PFSK-1 (cell line): ENCODE results near the gene ATP5F1E.

Experiments
- FOXP2 ChIP-seq: optimal IDR thresholded peaks from 2 replicates; pipeline ENCODE3; 2011; ENCODE audit warnings: borderline replicate concordance, control low read depth, inconsistent platforms; ENCODE audit not compliant: insufficient read depth; ENCODE audit errors: extremely low read length, extremely low read depth
- POLR2AphosphoS5 ChIP-seq: IDR thresholded peaks from 2 replicates; pipeline ENCODE4 v1.6.1; 2012; ENCODE audit warnings: low read depth, mild to moderate bottlenecking, control low read depth, low read length, moderate library complexity
- REST ChIP-seq, 2 experiments: IDR thresholded peaks; 2 replicates each; pipeline versions ENCODE4 v1.6.1 to v1.8.0; 2011 to 2012; ENCODE audit warnings: low read depth in 2 of 2, low read length in 2 of 2, control low read depth in 1 of 2, inconsistent platforms in 1 of 2, mild to moderate bottlenecking in 1 of 2, moderate library complexity in 1 of 2; ENCODE audit not compliant: insufficient read depth in 1 of 2
- SIN3A ChIP-seq: IDR thresholded peaks from 2 replicates; pipeline ENCODE4 v1.6.1; 2012; ENCODE audit warnings: mild to moderate bottlenecking, low read length, moderate library complexity, borderline replicate concordance; ENCODE audit not compliant: insufficient read depth
- TAF1 ChIP-seq: IDR thresholded peaks from 2 replicates; pipeline ENCODE4 v1.6.1; 2012; ENCODE audit warnings: low read length, control low read depth, borderline replicate concordance; ENCODE audit not compliant: insufficient read depth

Gene ATP5F1E

GRCh38 chr20:59024111-59024530 lies 8.0 kb downstream of the ATP5F1E start:
- TF ChIP-seq POLR2AphosphoS5 (no peak), TAF1 (no peak), FOXP2 (no peak), SIN3A (no peak)

GRCh38 chr20:59023616-59024015 lies 8.5 kb downstream of the ATP5F1E start:
- TF ChIP-seq TAF1 (no peak), REST (IDR thresholded peaks at IDR 0.05; ENCODE audit: insufficient read depth in 1 of 2, low read depth in 2 of 2, low read length in 2 of 2) (no peak), POLR2AphosphoS5 (no peak), FOXP2 (no peak), SIN3A (no peak)

GRCh38 chr20:59022754-59023153 lies 9.4 kb downstream of the ATP5F1E start:
- TF ChIP-seq POLR2AphosphoS5 (no peak), TAF1 (no peak), REST (IDR thresholded peaks at IDR 0.05; ENCODE audit: insufficient read depth in 1 of 2, low read depth in 2 of 2, low read length in 2 of 2) (no peak), FOXP2 (no peak), SIN3A (no peak)

DNA sequence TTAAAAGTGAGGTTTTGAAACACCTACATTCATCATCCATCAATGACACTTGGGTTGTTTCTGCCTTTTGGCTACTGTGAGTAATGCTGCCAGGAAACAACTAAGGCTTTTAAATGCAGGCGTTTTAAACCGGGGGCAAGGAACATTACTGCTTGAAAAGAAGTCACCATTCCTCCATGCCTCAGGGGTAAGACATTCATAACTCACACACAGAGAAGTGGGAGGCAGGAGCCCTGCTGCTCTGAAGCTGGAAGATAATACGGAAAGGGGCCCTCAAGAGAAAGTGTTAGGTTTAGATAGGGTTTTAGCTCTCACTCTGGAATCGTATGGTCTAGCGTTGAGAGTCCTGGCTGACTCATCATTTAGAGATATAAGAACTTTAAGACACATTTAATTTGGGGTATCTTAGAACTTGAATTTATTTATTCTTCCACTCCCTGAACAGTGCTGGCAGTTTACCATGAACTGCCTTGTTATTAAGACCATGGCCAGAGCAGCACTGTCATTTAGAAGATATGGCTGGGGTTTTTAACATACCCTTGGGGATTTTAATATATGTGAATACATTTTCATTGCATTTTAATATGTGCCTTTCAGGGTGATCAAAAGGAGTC lies 11.1 kb downstream of the ATP5F1E start:
- no peak for TF ChIP-seq TAF1
- no peak for TF ChIP-seq SIN3A
- no peak for TF ChIP-seq REST (IDR thresholded peaks at IDR 0.05; ENCODE audit: insufficient read depth in 1 of 2, low read depth in 2 of 2, low read length in 2 of 2)
- TF ChIP-seq POLR2AphosphoS5: no peak
- TF ChIP-seq FOXP2: no peak

DNA sequence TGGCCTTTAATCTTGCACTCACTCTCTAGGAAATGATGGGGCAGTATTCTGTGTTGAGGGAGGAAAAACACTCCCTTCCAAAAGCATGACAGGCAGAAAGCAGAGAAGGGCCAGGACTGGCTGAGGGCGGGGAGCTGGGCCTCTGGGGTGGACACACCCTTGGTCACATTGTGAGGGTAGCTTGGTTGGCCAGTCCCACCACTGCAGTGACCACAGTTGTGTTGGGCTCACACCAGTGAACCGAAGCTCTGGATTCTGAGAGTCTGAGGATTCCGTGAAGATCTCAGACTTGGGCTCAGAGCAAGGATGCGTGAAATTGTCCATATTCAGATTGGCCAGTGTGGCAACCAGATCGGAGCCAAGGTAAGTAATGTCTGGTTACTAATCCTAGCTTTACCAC lies 12.9 kb downstream of the ATP5F1E start, which contains the start of gene TUBB1:
TUBB1 (plus strand) TSS at position 213 of the 400 bp plus-strand sequence; CDS start at position 307, 94 bp downstream.
- TF ChIP-seq FOXP2 (no peak), TAF1 (no peak), POLR2AphosphoS5 (no peak), SIN3A (no peak), REST (IDR thresholded peaks at IDR 0.05; ENCODE audit: insufficient read depth in 1 of 2, low read depth in 2 of 2, low read length in 2 of 2) (no peak)
